G401.6 (cell line): Measurements from ENCODE around the gene DGKG.

ENCODE experiments used
- FAIRE-seq: peaks from 2 replicates; lab custom pipeline; 2012; peaks lifted over from hg19 to GRCh38; lab: Jason Lieb, UNC

The DGKG gene

GRCh38 chr3:186171521-186171920 lies 190.5 kb downstream of the DGKG start:
- FAIRE-seq = no peak

GRCh38 chr3:186170516-186170915 lies 191.5 kb downstream of the DGKG start:
- FAIRE-seq = no peak

GRCh38 chr3:186169379-186169778 lies 192.7 kb downstream of the DGKG start:
- no peak for FAIRE-seq

GRCh38 chr3:186168976-186169375 lies 193.1 kb downstream of the DGKG start:
- FAIRE-seq = no peak

- no peak for FAIRE-seq
Measured at GRCh38 chr3:186167646-186168395, 194.2 kb downstream of the DGKG start.

GRCh38 chr3:186166491-186167288 lies 195.3 kb downstream of the DGKG start:
- no peak for FAIRE-seq

- no peak for FAIRE-seq
Measured at GRCh38 chr3:186166036-186166435, 196.0 kb downstream of the DGKG start.

- FAIRE-seq = no peak
Measured at GRCh38 chr3:186165331-186165730, 196.7 kb downstream of the DGKG start.

- no peak for FAIRE-seq
Measured at GRCh38 chr3:186164696-186165095, 197.3 kb downstream of the DGKG start.

- FAIRE-seq = no peak
Measured at GRCh38 chr3:186162221-186162620, 199.8 kb downstream of the DGKG start.

- FAIRE-seq = no peak
Measured at GRCh38 chr3:186160691-186161243, 201.3 kb downstream of the DGKG start.

GRCh38 chr3:186154641-186155040 lies 207.4 kb downstream of the DGKG start:
- no peak for FAIRE-seq

- no peak for FAIRE-seq
Measured at GRCh38 chr3:186152889-186153292, 209.1 kb downstream of the DGKG start.

GRCh38 chr3:186152361-186152798 lies 209.7 kb downstream of the DGKG start:
- no peak for FAIRE-seq

GRCh38 chr3:186151077-186151971 lies 210.7 kb downstream of the DGKG start:
- no peak for FAIRE-seq

- no peak for FAIRE-seq
Measured at GRCh38 chr3:186150041-186150830, 211.8 kb downstream of the DGKG start.

- FAIRE-seq = no peak
Measured at GRCh38 chr3:186149319-186149960, 212.6 kb downstream of the DGKG start.

- no peak for FAIRE-seq
Measured at GRCh38 chr3:186144257-186144656, 217.8 kb downstream of the DGKG start.

GRCh38 chr3:186143250-186143649 lies 218.8 kb downstream of the DGKG start:
- no peak for FAIRE-seq

- FAIRE-seq = no peak
Measured at GRCh38 chr3:186142393-186142932, 219.6 kb downstream of the DGKG start.

GRCh38 chr3:186141790-186142189 lies 220.2 kb downstream of the DGKG start:
- no peak for FAIRE-seq
